Measurements from ENCODE around the gene OGDH. TPM values are rescaled to one million over a fixed set of nuclear protein-coding genes. Genes with fewer than 3 reads are reported as not detected.

Gene OGDH
- total RNA-seq, 1 experiment from 2014 or later = 69.1 TPM

DNA sequence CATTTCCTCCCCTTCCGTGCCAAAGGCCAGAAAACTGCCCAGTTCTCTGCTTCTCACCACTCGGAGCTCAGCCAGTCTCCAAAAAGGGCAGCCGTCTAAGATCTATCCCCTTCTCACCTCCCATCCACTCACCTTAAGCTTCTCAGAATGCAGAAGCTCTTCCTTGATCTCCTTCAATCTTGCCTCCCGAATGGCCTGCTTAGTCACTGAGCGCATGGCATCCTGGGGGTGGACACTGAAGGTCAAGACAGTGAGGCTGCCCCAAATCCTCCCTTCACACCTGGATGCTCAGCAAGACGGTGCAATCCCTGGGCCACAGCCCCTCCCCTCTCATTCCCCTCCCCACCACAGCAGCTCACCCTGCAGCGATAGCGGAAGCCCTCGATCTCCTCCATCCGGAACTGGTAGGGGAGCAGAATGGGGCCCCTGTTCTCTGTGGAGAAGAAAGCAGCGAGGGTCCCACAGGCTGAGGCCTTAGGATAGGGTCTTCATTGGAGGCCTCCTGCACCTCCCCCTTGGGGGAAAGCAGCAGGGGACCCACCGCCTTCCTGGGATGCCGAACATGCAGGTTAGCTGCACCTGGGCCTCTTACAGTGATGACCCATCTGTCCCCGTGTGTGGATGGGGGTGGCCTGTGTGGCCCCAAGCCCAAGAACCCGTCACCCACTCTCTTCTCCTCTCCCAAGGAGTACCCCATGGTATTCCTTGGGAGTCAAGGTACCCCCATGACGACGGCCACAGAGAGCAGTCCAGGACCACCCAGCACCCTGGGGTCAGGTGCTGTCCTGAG, 37.5 kb upstream of the OGDH start:
- no peaks in the 10 kb centered on the region for H3K9me3 ChIP-seq (ENCODE audit: control insufficient read depth in 1 of 2, insufficient read depth in 1 of 2, low read depth in 1 of 2, low read length in 2 of 2)
- no TSS peak for BruUV-seq (replicated peaks)
- intact Hi-C loops (cut with micrococcal nuclease) = loop anchor here (5.0 kb wide), 1 partner anchor 222 kb away; no protein-coding TSS in a partner anchor
- peaks cover 70% of the 10 kb centered on the region for H3K79me2 ChIP-seq (ENCODE audit: insufficient read depth, low read length)
- peaks cover 6 to 12% of the 10 kb centered on the region in 2 experiments; a peak in 2 of 4 replicates for H3K4me1 ChIP-seq (ENCODE audit: control insufficient read depth in 1 of 2, insufficient read depth in 2 of 2, low read length in 2 of 2)
- ATAC-seq (no peak), DNase-seq (ENCODE audit: low read depth, low spot score) (no peak)
- TF ChIP-seq EZH2 (IDR thresholded peaks at IDR 0.05) (no peak), SRF (IDR thresholded peaks at IDR 0.05; ENCODE audit: low read depth) (no peak), ZNF274 (IDR thresholded peaks at IDR 0.05; ENCODE audit: low read depth, low read length) (no peak), RAD21 (IDR thresholded peaks at IDR 0.05; ENCODE audit: low read depth) (no peak), ELF1 (IDR thresholded peaks at IDR 0.05; ENCODE audit: borderline replicate concordance, low read depth) (no peak), JUND (IDR thresholded peaks at IDR 0.05) (no peak), POLR2AphosphoS5 (IDR thresholded peaks at IDR 0.05; ENCODE audit: low read depth, low read length) (no peak)
- H3K9me2 ChIP-seq (ENCODE audit: insufficient read depth) = no peaks in the 10 kb centered on the region
- ChIA-PET CTCF (no interaction called here), POLR2A (no interaction called here), RAD21 (ENCODE audit: low non-redundant PET in 1 of 2, low total read pairs in 2 of 2, uncharacterized antibody in 2 of 2, unreplicated experiment in 2 of 2) (no interaction called here)
- no peak overlapping the region for H2AFZ ChIP-seq (ENCODE audit: low read depth, low read length, poor library complexity, severe bottlenecking)
- peaks cover 68 to 78% of the 10 kb centered on the region in 2 experiments for H3K36me3 ChIP-seq (ENCODE audit: control insufficient read depth in 1 of 2, insufficient read depth in 2 of 2, low read length in 2 of 2)
- H3K27ac ChIP-seq (ENCODE audit: low read depth, low read length) = no peak overlapping the region
- no peak overlapping the region for H3K4me2 ChIP-seq (ENCODE audit: low read length)
- no peak overlapping the region for H3K4me3 ChIP-seq (replicated peaks in 1 of 2; ENCODE audit: low read depth in 1 of 2, low read length in 2 of 2)
- H3K9ac ChIP-seq (ENCODE audit: low read length) = no peak overlapping the region
- peaks cover 3% of the 10 kb centered on the region; the same call in 1 of the 2 replicates for H4K20me1 ChIP-seq (ENCODE audit: insufficient read depth)
- no peaks in the 10 kb centered on the region for H3K27me3 ChIP-seq (ENCODE audit: insufficient read depth, low read length)

DNA sequence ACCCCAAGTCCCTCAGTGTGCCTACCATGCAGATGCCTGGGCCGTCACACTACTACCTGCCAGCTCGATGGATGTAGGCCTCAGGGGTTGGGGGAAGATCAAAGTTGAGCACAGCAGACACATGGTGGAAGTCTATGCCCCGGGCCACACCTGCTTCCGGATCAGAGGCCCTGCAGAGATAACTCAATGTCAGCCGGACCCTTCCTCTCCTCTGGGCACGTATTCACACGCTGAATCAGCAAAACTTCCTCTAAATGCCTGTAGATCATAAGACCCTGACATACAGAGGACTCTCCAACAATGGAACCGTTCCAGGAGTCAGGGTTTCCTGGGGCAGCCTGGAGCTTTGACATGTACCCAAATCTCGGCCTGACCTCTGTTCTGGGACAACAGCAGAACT, 36.5 kb upstream of the OGDH start:
- DNase-seq (ENCODE audit: low read depth, low spot score) (no peak), ATAC-seq (no peak)
- Histone ChIP-seq H3K9ac (ENCODE audit: low read length) (no peak overlapping the region), H3K79me2 (ENCODE audit: insufficient read depth, low read length) (peaks cover 77% of the 10 kb centered on the region), H4K20me1 (ENCODE audit: insufficient read depth) (peaks cover 3% of the 10 kb centered on the region; the same call in 1 of the 2 replicates), H3K27me3 (ENCODE audit: insufficient read depth, low read length) (no peaks in the 10 kb centered on the region), H3K4me2 (ENCODE audit: low read length) (no peak overlapping the region), H3K4me3 (replicated peaks in 1 of 2; ENCODE audit: low read depth in 1 of 2, low read length in 2 of 2) (no peak overlapping the region), H3K36me3 (ENCODE audit: control insufficient read depth in 1 of 2, insufficient read depth in 2 of 2, low read length in 2 of 2) (peaks cover 62 to 68% of the 10 kb centered on the region in 2 experiments), H3K9me2 (ENCODE audit: insufficient read depth) (no peaks in the 10 kb centered on the region), H2AFZ (ENCODE audit: low read depth, low read length, poor library complexity, severe bottlenecking) (no peak overlapping the region), H3K4me1 (ENCODE audit: control insufficient read depth in 1 of 2, insufficient read depth in 2 of 2, low read length in 2 of 2) (peaks cover 11 to 16% of the 10 kb centered on the region in 2 experiments; a peak in 3 of 4 replicates), H3K9me3 (ENCODE audit: control insufficient read depth in 1 of 2, insufficient read depth in 1 of 2, low read depth in 1 of 2, low read length in 2 of 2) (no peaks in the 10 kb centered on the region), H3K27ac (ENCODE audit: low read depth, low read length) (no peak overlapping the region)
- intact Hi-C loops (cut with micrococcal nuclease) = loop anchor here (5.0 kb wide), 1 partner anchor 223 kb away; no protein-coding TSS in a partner anchor
- TF ChIP-seq EGR1 (IDR thresholded peaks at IDR 0.05; ENCODE audit: low read depth) (no peak), YY1 (IDR thresholded peaks at IDR 0.05; ENCODE audit: extremely low read depth, insufficient replicate concordance, low read depth, low read length) (no peak), POLR2AphosphoS5 (IDR thresholded peaks at IDR 0.05; ENCODE audit: low read depth, low read length) (0 out of 2 replicates have a peak, but pooled peaks have one; percentile 16)
- TF ChIP-seq, protein P1, sequence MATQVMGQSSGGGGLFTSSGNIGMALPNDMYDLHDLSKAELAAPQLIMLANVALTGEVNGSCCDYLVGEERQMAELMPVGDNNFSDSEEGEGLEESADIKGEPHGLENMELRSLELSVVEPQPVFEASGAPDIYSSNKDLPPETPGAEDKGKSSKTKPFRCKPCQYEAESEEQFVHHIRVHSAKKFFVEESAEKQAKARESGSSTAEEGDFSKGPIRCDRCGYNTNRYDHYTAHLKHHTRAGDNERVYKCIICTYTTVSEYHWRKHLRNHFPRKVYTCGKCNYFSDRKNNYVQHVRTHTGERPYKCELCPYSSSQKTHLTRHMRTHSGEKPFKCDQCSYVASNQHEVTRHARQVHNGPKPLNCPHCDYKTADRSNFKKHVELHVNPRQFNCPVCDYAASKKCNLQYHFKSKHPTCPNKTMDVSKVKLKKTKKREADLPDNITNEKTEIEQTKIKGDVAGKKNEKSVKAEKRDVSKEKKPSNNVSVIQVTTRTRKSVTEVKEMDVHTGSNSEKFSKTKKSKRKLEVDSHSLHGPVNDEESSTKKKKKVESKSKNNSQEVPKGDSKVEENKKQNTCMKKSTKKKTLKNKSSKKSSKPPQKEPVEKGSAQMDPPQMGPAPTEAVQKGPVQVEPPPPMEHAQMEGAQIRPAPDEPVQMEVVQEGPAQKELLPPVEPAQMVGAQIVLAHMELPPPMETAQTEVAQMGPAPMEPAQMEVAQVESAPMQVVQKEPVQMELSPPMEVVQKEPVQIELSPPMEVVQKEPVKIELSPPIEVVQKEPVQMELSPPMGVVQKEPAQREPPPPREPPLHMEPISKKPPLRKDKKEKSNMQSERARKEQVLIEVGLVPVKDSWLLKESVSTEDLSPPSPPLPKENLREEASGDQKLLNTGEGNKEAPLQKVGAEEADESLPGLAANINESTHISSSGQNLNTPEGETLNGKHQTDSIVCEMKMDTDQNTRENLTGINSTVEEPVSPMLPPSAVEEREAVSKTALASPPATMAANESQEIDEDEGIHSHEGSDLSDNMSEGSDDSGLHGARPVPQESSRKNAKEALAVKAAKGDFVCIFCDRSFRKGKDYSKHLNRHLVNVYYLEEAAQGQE (IDR thresholded peaks at IDR 0.05; ENCODE audit: low read depth) = no peak
- CTCF ChIA-PET = no interaction called here
- RAD21 ChIA-PET (ENCODE audit: low non-redundant PET in 1 of 2, low total read pairs in 2 of 2, uncharacterized antibody in 2 of 2, unreplicated experiment in 2 of 2) = no interaction called here
- no TSS peak for BruUV-seq (replicated peaks)
- POLR2A ChIA-PET = no interaction called here

All from HCT116 (cell line).